NCI-H1092 treated with DMSO at 0.1 percent for 48 hours (cell line): ENCODE results near the gene PHRF1.

Source experiments
- DNase-seq: peaks from one replicate; lab custom pipeline; 2025; lab: John Stamatoyannopoulos, UW

The PHRF1 gene

GRCh38 chr11:601573-602245, 25.4 kb downstream of the PHRF1 start:
- no peak for DNase-seq

GRCh38 chr11:603154-603553, 26.9 kb downstream of the PHRF1 start:
- no peak for DNase-seq

GRCh38 chr11:605286-606129, 29.2 kb downstream of the PHRF1 start:
- DNase-seq, result no peak

- no peak for DNase-seq
These were observed 30.0 kb downstream of the PHRF1 start for GRCh38 chr11:606245-606644.

- no peak for DNase-seq
These were observed 30.9 kb downstream of the PHRF1 start for GRCh38 chr11:607020-607780.

GRCh38 chr11:607971-608659, 31.8 kb downstream of the PHRF1 start:
- DNase-seq, result no peak

GRCh38 chr11:608791-609251, 32.6 kb downstream of the PHRF1 start:
- no peak for DNase-seq

- no peak for DNase-seq
These were observed 33.1 kb downstream of the PHRF1 start for GRCh38 chr11:609341-609811.

GRCh38 chr11:610146-610801, 34.0 kb downstream of the PHRF1 start:
- DNase-seq, result no peak

GRCh38 chr11:611001-611996, 35.0 kb downstream of the PHRF1 start:
- no peak for DNase-seq

GRCh38 chr11:612201-612960, 36.1 kb downstream of the PHRF1 start:
- DNase-seq, result no peak

- no peak for DNase-seq
These were observed 36.7 kb downstream of the PHRF1 start for GRCh38 chr11:612961-613300.

- DNase-seq, result no peak
These were observed 37.2 kb downstream of the PHRF1 start for GRCh38 chr11:613369-613968.

- DNase-seq, result no peak
These were observed 37.9 kb downstream of the PHRF1 start for GRCh38 chr11:614021-614622.

GRCh38 chr11:614623-615503, 38.6 kb downstream of the PHRF1 start:
- DNase-seq, result no peak

GRCh38 chr11:615504-616319, 39.4 kb downstream of the PHRF1 start, which contains the start of gene IRF7:
Gene IRF7 (minus strand): TSS chr11:615950. CDS start chr11:615364, 586 bp downstream.
- peak; percentile 74 for DNase-seq
